VCaP (cell line): Measurements from ENCODE around the gene ZCCHC24.

Experiments used
- H3K27ac ChIP-seq: fragments of 450-650 bp; 2 replicates; pipeline ENCODE4 v1.5.1; 2017
- CTCF ChIP-seq: fragments of 450-650 bp; conservative IDR thresholded peaks from 2 replicates; pipeline ENCODE4 v1.5.1; 2017; ENCODE audit warnings: mild to moderate bottlenecking, moderate library complexity

Gene ZCCHC24

GRCh38 chr10:79488336-79488735, 42.9 kb upstream of the ZCCHC24 start:
- no peak overlapping the region for H3K27ac ChIP-seq
- TF ChIP-seq CTCF: no peak

- no peak overlapping the region for H3K27ac ChIP-seq
- peak; percentile 85 for TF ChIP-seq CTCF
Measured at GRCh38 chr10:79487296-79488194, 42.1 kb upstream of the ZCCHC24 start.

GRCh38 chr10:79484476-79484875, 39.1 kb upstream of the ZCCHC24 start:
- no peak overlapping the region for H3K27ac ChIP-seq
- no peak for TF ChIP-seq CTCF

GRCh38 chr10:79483948-79484347, 38.5 kb upstream of the ZCCHC24 start:
- TF ChIP-seq CTCF: no peak
- H3K27ac ChIP-seq: no peak overlapping the region

GRCh38 chr10:79483299-79483698, 37.9 kb upstream of the ZCCHC24 start:
- no peak overlapping the region for H3K27ac ChIP-seq

GRCh38 chr10:79482741-79483140, 37.3 kb upstream of the ZCCHC24 start:
- H3K27ac ChIP-seq: no peak overlapping the region

More at GRCh38 chr10:79483299-79483698, 37.9 kb upstream of the ZCCHC24 start:
- TF ChIP-seq CTCF: no peak

GRCh38 chr10:79482304-79482703, 36.9 kb upstream of the ZCCHC24 start:
- H3K27ac ChIP-seq: no peak overlapping the region
- no peak for TF ChIP-seq CTCF

More at GRCh38 chr10:79482741-79483140, 37.3 kb upstream of the ZCCHC24 start:
- TF ChIP-seq CTCF: no peak
